ENCODE measurements around the gene RGS7BP.

Gene RGS7BP

GRCh38 chr5:64637144-64637543 is 131.3 kb downstream of the RGS7BP start:
- no peak for DNase-seq

- DNase-seq = no peak
Measured at GRCh38 chr5:64637837-64638443, 132.1 kb downstream of the RGS7BP start.

GRCh38 chr5:64644831-64645230 is 139.0 kb downstream of the RGS7BP start:
- no peak for DNase-seq

DNA sequence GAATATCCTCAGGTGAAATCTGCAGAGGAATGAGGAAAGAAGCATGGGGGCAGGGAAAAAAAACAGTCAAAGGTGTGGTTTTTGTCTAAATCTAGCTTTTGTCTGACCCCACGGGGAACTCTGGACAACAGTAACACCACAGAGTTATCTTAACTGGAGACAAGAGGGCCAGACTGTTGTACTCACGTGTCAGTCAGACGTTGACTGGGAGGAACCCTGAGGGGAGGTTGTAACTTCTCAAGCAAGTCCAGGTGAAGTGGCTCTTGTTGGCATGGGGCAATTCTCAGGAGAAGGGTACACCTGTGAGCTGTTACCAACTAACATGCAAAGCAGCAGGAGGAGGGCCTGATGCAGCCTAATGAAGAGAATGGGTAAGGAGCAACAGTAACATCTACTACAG is 140.4 kb downstream of the RGS7BP start:
- DNase-seq = no peak

GRCh38 chr5:64649512-64649911 is 143.7 kb downstream of the RGS7BP start:
- no peak for DNase-seq

GRCh38 chr5:64653766-64654560 is 148.1 kb downstream of the RGS7BP start:
- no peak for DNase-seq

- no peak for DNase-seq
Measured at GRCh38 chr5:64654561-64654938, 148.7 kb downstream of the RGS7BP start.

DNA sequence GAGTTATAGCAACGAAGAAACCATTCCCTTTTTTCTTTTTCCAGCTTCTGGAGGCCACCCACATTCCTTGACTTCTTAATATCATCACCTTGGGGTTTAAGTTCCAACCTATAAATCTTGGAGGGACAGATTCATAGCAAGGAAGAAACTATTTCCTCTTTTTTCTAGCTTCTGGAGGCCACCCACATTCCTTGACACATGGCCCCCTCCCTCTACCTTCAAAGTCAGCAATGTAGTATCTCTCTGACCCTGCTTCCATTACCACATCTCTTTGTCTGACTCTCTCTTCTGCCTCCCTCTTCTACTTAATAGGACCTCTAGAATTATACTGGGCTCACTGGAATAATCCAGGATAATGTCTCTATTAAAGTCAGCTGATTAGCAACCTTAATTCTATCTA is 149.8 kb downstream of the RGS7BP start:
- no peak for DNase-seq

DNA sequence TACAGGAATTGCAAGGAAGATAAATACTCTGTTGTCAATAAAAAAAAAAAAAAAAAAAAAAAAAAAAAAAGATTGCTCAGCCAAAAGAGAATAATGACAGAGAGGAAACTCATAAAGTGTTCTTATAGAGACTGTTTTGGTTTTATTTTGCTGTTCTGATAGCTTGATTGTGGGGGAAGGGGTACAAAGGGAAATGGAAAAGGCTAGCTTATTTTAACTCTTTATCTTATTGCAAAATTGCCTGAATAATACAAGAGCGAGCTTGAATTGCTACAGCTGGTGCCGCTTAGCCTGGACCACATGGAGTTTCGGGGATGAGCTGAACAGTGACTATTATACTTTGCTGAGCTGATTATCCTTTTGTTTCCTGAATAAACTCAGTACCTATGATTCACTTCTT is 153.5 kb downstream of the RGS7BP start:
- DNase-seq = no peak

All from T-helper 9 cell (primary cell).